HG03354 (cell line): Measurements from ENCODE around the gene PNMA1.
A peak's percentile ranks its signal among the peaks of the same experiment; 100 is the strongest.
"Not testable (repeated sequence)": the region's sequence is repeated elsewhere in the genome, so short reads cannot be mapped to it uniquely, and the experiment has no call there.

Experiments used
- ATAC-seq: cut with Tn5 transposase; IDR thresholded peaks from one replicate; pipeline ENCODE4 v1.9.1; 2021; ENCODE audit warnings: mild to moderate bottlenecking; ENCODE audit not compliant: unreplicated experiment, poor library complexity, severe bottlenecking

The PNMA1 gene

GRCh38 chr14:73720636-73721035 lies 6.5 kb upstream of the PNMA1 start:
- ATAC-seq: no peak

- no peak for ATAC-seq
These were observed 5.6 kb upstream of the PNMA1 start for GRCh38 chr14:73719791-73720190.

- no peak for ATAC-seq
These were observed 5.2 kb upstream of the PNMA1 start for GRCh38 chr14:73719361-73719760.

GRCh38 chr14:73718418-73719251 lies 4.5 kb upstream of the PNMA1 start:
- no peak for ATAC-seq

GRCh38 chr14:73717711-73718417 lies 3.7 kb upstream of the PNMA1 start:
- ATAC-seq: no peak

- ATAC-seq: no peak
These were observed 3.1 kb upstream of the PNMA1 start for GRCh38 chr14:73717266-73717665.

GRCh38 chr14:73715707-73716106 lies 1.5 kb upstream of the PNMA1 start:
- no peak for ATAC-seq

- ATAC-seq: peak; percentile 4
These were observed 485 bp upstream of the PNMA1 start for GRCh38 chr14:73714656-73715081.

GRCh38 chr14:73713206-73713802 lies 880 bp downstream of the PNMA1 start:
- no peak for ATAC-seq

- peak; percentile 31 for ATAC-seq
These were observed 1.5 kb downstream of the PNMA1 start for GRCh38 chr14:73712540-73713180.

GRCh38 chr14:73712071-73712506 lies 2.1 kb downstream of the PNMA1 start:
- no peak for ATAC-seq

GRCh38 chr14:73710737-73711136 lies 3.4 kb downstream of the PNMA1 start:
- no peak for ATAC-seq

GRCh38 chr14:73709904-73710469 lies 4.2 kb downstream of the PNMA1 start:
- ATAC-seq: no peak

- ATAC-seq: not testable (repeated sequence)
These were observed 6.1 kb downstream of the PNMA1 start for GRCh38 chr14:73708076-73708475.

- peak; percentile 54 for ATAC-seq
These were observed 13.9 kb downstream of the PNMA1 start for GRCh38 chr14:73700325-73700724.

GRCh38 chr14:73696466-73697400 lies 17.5 kb downstream of the PNMA1 start:
- ATAC-seq: peak; percentile 82

- ATAC-seq: peak; percentile 57
These were observed 18.2 kb downstream of the PNMA1 start for GRCh38 chr14:73695997-73696396.

GRCh38 chr14:73695082-73695481 lies 19.1 kb downstream of the PNMA1 start:
- no peak for ATAC-seq

GRCh38 chr14:73694083-73694482 lies 20.1 kb downstream of the PNMA1 start:
- ATAC-seq: no peak
